Bronchus fibroblast of lung (primary cell): ENCODE measurements around the gene SPATA13. TPM values are rescaled to one million over a fixed set of nuclear protein-coding genes. Genes with fewer than 3 reads are reported as not detected.

Source experiments
- total RNA-seq: library from RNA; depleted of rRNA; stranded (reverse); fragments of >200 nt; gene quantifications from 2 replicates; pipeline ENCODE4 v1.2.3, GENCODE V29; 2015

Gene SPATA13
- 6.2 and 7.6 TPM in 2 replicates for total RNA-seq

GRCh38 chr13:24160458-24161009 lies at the start of gene SPATA13:
SPATA13 (plus strand) TSS chr13:24160720; CDS start chr13:24222930, 62,210 bp downstream.

GRCh38 chr13:24309300-24309699 lies 148.8 kb downstream of the SPATA13 start, which contains the start of gene C1QTNF9:
C1QTNF9 (plus strand) TSS chr13:24309580; CDS start chr13:24316004, 6,424 bp downstream.

Other genes starting within 250 kb of the SPATA13 start
- gene C1QTNF9, start 148.9 kb downstream of the SPATA13 start, total RNA-seq: not detected in 2 replicates